Stimulated activated naive CD8-positive, alpha-beta T cell treated with anti-CD3 and anti-CD28 coated beads, Interleukin-15, Interleukin-2, amounts not matched to agents 100 U/mL and 50 U/mL, for 24 hours (primary cell): ENCODE results near the gene TRAPPC12.
"Not testable (repeated sequence)": the region's sequence is repeated elsewhere in the genome, so short reads cannot be mapped to it uniquely, and the experiment has no call there.

Experiments used
- ATAC-seq: fragments of 150-1000 bp; cut with Tn5 transposase; one replicate; pipeline ENCODE4 v1.10.0; 2021
- DNase-seq: peaks from one replicate; pipeline ENCODE4 v3.0.0; 2021

The TRAPPC12 gene

GRCh38 chr2:3379647-3380534, at the start of gene TRAPPC12:
TSS of gene TRAPPC12 (plus strand) at chr2:3379694. CDS start at chr2:3387624, 7,930 bp downstream.
- DNase-seq (peak; percentile 95), ATAC-seq (peak; percentile 85)

- no peak for ATAC-seq
- DNase-seq = no peak
Measured at GRCh38 chr2:3332133-3332532, 47.4 kb upstream of the TRAPPC12 start.

GRCh38 chr2:3334392-3335345, 44.8 kb upstream of the TRAPPC12 start:
- no peak for DNase-seq

GRCh38 chr2:3336844-3337243, 42.6 kb upstream of the TRAPPC12 start:
- DNase-seq (no peak), ATAC-seq (no peak)

More at GRCh38 chr2:3334392-3335345, 44.8 kb upstream of the TRAPPC12 start:
- ATAC-seq = no peak

- ATAC-seq (no peak), DNase-seq (no peak)
Measured at GRCh38 chr2:3338340-3338739, 41.2 kb upstream of the TRAPPC12 start.

- DNase-seq = no peak
Measured at GRCh38 chr2:3340144-3340543, 39.4 kb upstream of the TRAPPC12 start.

GRCh38 chr2:3341336-3341735, 38.2 kb upstream of the TRAPPC12 start:
- ATAC-seq (no peak), DNase-seq (no peak)

More at GRCh38 chr2:3340144-3340543, 39.4 kb upstream of the TRAPPC12 start:
- ATAC-seq = no peak

- ATAC-seq (no peak), DNase-seq (no peak)
Measured at GRCh38 chr2:3342324-3342723, 37.2 kb upstream of the TRAPPC12 start.

GRCh38 chr2:3343012-3343411, 36.5 kb upstream of the TRAPPC12 start:
- DNase-seq = no peak
- ATAC-seq = no peak

GRCh38 chr2:3344897-3345296, 34.6 kb upstream of the TRAPPC12 start:
- ATAC-seq = no peak
- no peak for DNase-seq

GRCh38 chr2:3345621-3346020, 33.9 kb upstream of the TRAPPC12 start:
- no peak for ATAC-seq
- no peak for DNase-seq

GRCh38 chr2:3348767-3349166, 30.7 kb upstream of the TRAPPC12 start:
- ATAC-seq (no peak), DNase-seq (no peak)

GRCh38 chr2:3349211-3349693, 30.2 kb upstream of the TRAPPC12 start:
- DNase-seq = no peak

GRCh38 chr2:3354986-3355385, 24.5 kb upstream of the TRAPPC12 start:
- no peak for ATAC-seq
- DNase-seq = no peak

More at GRCh38 chr2:3349211-3349693, 30.2 kb upstream of the TRAPPC12 start:
- no peak for ATAC-seq

GRCh38 chr2:3355951-3356569, 23.4 kb upstream of the TRAPPC12 start:
- DNase-seq (no peak), ATAC-seq (no peak)

GRCh38 chr2:3356799-3357198, 22.7 kb upstream of the TRAPPC12 start:
- DNase-seq = no peak

GRCh38 chr2:3357446-3357845, 22.0 kb upstream of the TRAPPC12 start:
- not testable (repeated sequence) for DNase-seq, ATAC-seq

More at GRCh38 chr2:3356799-3357198, 22.7 kb upstream of the TRAPPC12 start:
- ATAC-seq = no peak

- ATAC-seq = no peak
- DNase-seq = no peak
Measured at GRCh38 chr2:3357926-3358325, 21.6 kb upstream of the TRAPPC12 start.

- ATAC-seq = no peak
Measured at GRCh38 chr2:3361518-3362389, 17.7 kb upstream of the TRAPPC12 start.

GRCh38 chr2:3365219-3365618, 14.3 kb upstream of the TRAPPC12 start:
- no peak for ATAC-seq
- no peak for DNase-seq

More at GRCh38 chr2:3361518-3362389, 17.7 kb upstream of the TRAPPC12 start:
- no peak for DNase-seq

GRCh38 chr2:3368261-3368722, 11.2 kb upstream of the TRAPPC12 start:
- no peak for DNase-seq
- no peak for ATAC-seq
